Ovary (tissue), 9 donors: ENCODE measurements around the gene SOCS3. TPM values are rescaled to one million over a fixed set of nuclear protein-coding genes. Genes with fewer than 3 reads are reported as not detected.

Source experiments
- DNase-seq, 5 donors: peaks; one replicate each; pipeline ENCODE4 v3.0.0-alpha.2; 2019 to 2020
- H3K27ac ChIP-seq, 2 donors: fragments of 200-600 bp; one replicate each; pipeline versions ENCODE4 v1.5.1 to v1.8.0; 2019 to 2022
- H3K27me3 ChIP-seq: fragments of 200-600 bp; one replicate; pipeline ENCODE4 v1.8.0; 2022
- H3K36me3 ChIP-seq: fragments of 200-600 bp; sonication (generic); one replicate; pipeline ENCODE4 v1.5.1; 2019
- H3K4me1 ChIP-seq: one replicate; pipeline ENCODE4 v1.8.1; 2013; ENCODE audit warnings: mild to moderate bottlenecking, moderate library complexity; ENCODE audit not compliant: insufficient read depth
- H3K4me3 ChIP-seq: fragments of 200-600 bp; sonication (generic); one replicate; pipeline ENCODE4 v1.5.1; 2017
- H3K9me3 ChIP-seq, 2 donors: fragments of 200-600 bp in 1 of 2; sonication (generic) in 1 of 2; one replicate each; pipeline versions ENCODE4 v1.5.1 to v1.8.1; 2013 to 2019; ENCODE audit warnings: mild to moderate bottlenecking in 1 of 2, moderate library complexity in 1 of 2
- EP300 ChIP-seq: sonication (generic); formaldehyde crosslinking; IDR thresholded peaks from one replicate; pipeline ENCODE4 v1.6.1; 2017; ENCODE audit warnings: antibody characterized with exemption
- POLR2A ChIP-seq: fragments of 450-650 bp; IDR thresholded peaks from one replicate; pipeline ENCODE4 v1.6.1; 2017; ENCODE audit warnings: antibody characterized with exemption, mild to moderate bottlenecking, moderate library complexity
- WGBS, 3 donors: extraction: QIAGEN DNeasy Blood & Tissue Kit in 1 of 3; methylation state at CpG; one replicate each; pipeline versions ENCODE4 v1.1.5 to v1.1.7; 2013 to 2017; 5-methylcytosine and 5-hydroxymethylcytosine counted together
- intact Hi-C, 4 donors: fragments of 100-400 bp; cut with DNase I; formaldehyde crosslinking; loops; one replicate each; pipeline versions ENCODE4 v1.11.0 to v1.15.1; 2022 to 2023
- polyA plus RNA-seq, 2 donors: library from polyadenylated mRNA; stranded (reverse); fragments of 200-250 nt in 1 of 2; fragments of 350-450 nt in 1 of 2; fragmentation: Illumina TruSeq in 1 of 2; extraction: RNeasy Lipid Tissue Mini Kit (QIAGEN cat#74804) in 1 of 2; gene quantifications; one replicate each; pipeline ENCODE4 v1.2.3, GENCODE V29; 2013 to 2014
- total RNA-seq, 7 donors: library from RNA; depleted of rRNA in 2 of 7; stranded (reverse); fragments of >200 nt in 2 of 7; fragmentation: NEBNext Ultra II Directional in 3 of 7; extraction: Animal tissue kit (Norgen Biotek cat#: 25700) in 3 of 7; gene quantifications; one replicate each; pipeline versions ENCODE4 v1.1.0 to v1.2.4, GENCODE V29; 2016 to 2023
- TF ChIP-seq, protein P1 (sequence below), 3 donors: fragments of 450-650 bp in 2 of 3; fragments of 200-600 bp in 1 of 3; IDR thresholded peaks; one replicate each; pipeline versions ENCODE4 v1.5.1 to v1.8.0; 2016 to 2022; ENCODE audit warnings: antibody characterized with exemption in 3 of 3, mild to moderate bottlenecking in 1 of 3
- donor health status: DM: no; HTN: no; CAD: no; lungs with moderate emphysema.
- donor health status: DM: no; HTN: no; CAD: no.
- donor health status: Bipolar disorder and iron deficiency.
- donor health status: DM: yes; HTN: yes; CAD: no.
- donor health status: DM: no; HTN: no; CAD: no.
- donor health status: DM: yes; HTN: yes; CAD: no.

SOCS3 gene
- total and polyA plus RNA-seq, 9 donors, result 14.4 to 284 (median 56.5) TPM

DNA sequence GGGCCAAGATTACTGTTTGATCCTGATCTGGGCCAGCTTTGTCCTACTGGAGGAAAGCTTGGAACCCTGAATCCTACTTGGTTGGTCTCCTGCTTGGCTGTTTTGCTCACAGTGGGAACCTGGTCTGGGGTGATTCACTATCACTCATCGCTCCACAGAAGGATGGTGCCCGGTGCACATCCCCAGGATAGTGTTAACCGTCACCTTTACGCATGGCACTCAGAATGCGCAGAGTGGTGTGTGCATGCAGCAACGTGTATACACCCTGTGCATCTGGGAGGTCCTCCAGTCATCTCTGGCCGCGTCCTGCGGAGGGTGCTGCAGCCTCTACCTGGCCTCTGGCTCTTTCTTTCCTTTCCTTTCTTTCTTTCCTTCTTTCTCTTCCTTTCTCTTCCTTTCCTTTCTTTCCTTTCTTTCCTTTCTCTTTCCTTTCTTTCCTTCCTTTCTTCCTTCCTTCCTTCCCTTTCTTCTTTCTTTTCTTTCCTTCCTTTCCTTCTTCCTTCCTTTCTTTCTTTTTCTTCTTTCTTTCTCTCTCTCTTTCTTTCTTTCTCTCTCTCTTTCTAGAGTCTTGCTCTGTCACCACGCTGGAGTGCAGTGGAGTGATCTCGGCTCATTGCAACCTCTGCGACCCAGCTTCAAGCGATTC, 13.1 kb downstream of the SOCS3 start:
- no peak overlapping the region for H3K4me3 ChIP-seq
- no peaks in the 10 kb centered on the region for H3K9me3 ChIP-seq
- DNase-seq, result no peak
- no peak overlapping the region for H3K27ac ChIP-seq
- H3K36me3 ChIP-seq, result no peaks in the 10 kb centered on the region
- WGBS, 3 donors, result 88 to 96% (median 93%) methylated on average over 13 of the region's 13 CpGs
- no peaks in the 10 kb centered on the region for H3K27me3 ChIP-seq
- TF ChIP-seq, protein P1, sequence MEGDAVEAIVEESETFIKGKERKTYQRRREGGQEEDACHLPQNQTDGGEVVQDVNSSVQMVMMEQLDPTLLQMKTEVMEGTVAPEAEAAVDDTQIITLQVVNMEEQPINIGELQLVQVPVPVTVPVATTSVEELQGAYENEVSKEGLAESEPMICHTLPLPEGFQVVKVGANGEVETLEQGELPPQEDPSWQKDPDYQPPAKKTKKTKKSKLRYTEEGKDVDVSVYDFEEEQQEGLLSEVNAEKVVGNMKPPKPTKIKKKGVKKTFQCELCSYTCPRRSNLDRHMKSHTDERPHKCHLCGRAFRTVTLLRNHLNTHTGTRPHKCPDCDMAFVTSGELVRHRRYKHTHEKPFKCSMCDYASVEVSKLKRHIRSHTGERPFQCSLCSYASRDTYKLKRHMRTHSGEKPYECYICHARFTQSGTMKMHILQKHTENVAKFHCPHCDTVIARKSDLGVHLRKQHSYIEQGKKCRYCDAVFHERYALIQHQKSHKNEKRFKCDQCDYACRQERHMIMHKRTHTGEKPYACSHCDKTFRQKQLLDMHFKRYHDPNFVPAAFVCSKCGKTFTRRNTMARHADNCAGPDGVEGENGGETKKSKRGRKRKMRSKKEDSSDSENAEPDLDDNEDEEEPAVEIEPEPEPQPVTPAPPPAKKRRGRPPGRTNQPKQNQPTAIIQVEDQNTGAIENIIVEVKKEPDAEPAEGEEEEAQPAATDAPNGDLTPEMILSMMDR (IDR thresholded peaks at IDR 0.05), result no peak
- TF ChIP-seq EP300 (no peak), POLR2A (no peak)
- intact Hi-C loops, result loop anchor here in 1 of 4 donors (5.0 kb wide), 1 partner anchor 631 kb away; the partner anchor contains the start of gene LGALS3BP
- H3K4me1 ChIP-seq, result peaks cover 8% of the 10 kb centered on the region

DNA sequence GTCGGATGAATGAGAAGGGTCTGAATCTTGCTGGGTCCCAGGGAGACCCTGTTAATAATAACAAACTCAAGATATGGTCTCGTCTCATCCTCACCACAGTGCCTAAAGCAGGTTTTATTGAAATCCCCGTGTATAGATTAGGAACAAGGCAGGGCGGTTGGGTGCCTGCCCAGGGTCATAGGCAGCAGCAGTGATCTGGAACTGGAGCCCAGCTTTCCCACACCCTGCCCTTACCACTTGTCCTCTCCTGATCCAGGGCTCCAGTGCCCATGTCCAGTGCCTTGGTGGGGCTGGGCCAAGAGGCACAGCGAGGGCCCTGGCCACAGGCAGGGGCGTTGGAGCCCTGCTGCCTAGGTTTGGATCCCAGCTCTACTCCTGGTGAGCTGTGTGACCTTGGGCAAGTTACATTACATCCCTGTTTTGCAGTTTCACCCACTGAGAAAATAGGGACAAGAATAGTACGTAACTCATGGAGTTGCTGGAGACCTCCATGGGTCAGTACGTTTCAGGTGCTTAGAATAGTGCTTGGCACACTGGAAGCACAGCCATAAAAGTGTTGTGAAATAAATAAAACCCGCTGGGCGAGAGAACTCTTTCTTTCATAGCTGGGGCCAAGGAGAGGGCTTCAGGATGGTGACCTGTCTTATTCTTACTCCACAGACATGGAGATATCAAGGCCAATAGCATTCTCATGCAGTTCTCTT, 13.9 kb downstream of the SOCS3 start:
- Histone ChIP-seq H3K27ac (no peak overlapping the region), H3K4me3 (no peak overlapping the region), H3K27me3 (no peaks in the 10 kb centered on the region), H3K36me3 (no peaks in the 10 kb centered on the region), H3K9me3 (no peaks in the 10 kb centered on the region), H3K4me1 (peaks cover 8% of the 10 kb centered on the region)
- intact Hi-C loops, result loop anchor here in 1 of 4 donors (5.0 kb wide), 1 partner anchor 631 kb away; the partner anchor contains the start of gene LGALS3BP
- TF ChIP-seq EP300 (no peak), POLR2A (no peak)
- TF ChIP-seq, protein P1 (IDR thresholded peaks at IDR 0.05), result no peak
- 87 to 89% (median 87%) methylated on average over 10 of the region's 10 CpGs for WGBS, 3 donors
- no peak for DNase-seq

DNA sequence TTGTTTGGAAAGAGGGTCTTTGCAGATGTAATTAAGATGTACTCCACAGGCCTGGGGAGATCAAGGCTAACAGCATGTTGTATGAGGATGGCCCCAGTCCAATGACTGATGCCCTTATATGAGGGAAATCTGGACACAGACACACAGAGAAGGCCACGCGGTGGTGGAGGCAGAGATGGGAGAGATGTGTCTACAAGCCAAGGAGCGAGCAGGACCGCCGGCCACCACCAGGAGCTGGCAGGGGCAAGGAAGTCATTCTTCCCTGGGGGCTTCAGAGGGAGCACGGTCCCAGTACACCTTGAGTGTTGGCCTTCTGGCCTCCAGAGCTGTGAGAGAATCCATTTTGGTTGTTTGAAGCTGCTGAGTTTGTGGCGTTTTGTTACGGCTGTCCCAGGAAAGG, 14.7 kb downstream of the SOCS3 start:
- TF ChIP-seq EP300 (no peak), POLR2A (no peak)
- TF ChIP-seq, protein P1 (IDR thresholded peaks at IDR 0.05), result no peak
- WGBS, 3 donors, result 68 to 88% (median 86%) methylated on average over 8 of the region's 8 CpGs
- Histone ChIP-seq H3K9me3 (no peaks in the 10 kb centered on the region), H3K27ac (no peak overlapping the region), H3K36me3 (no peaks in the 10 kb centered on the region), H3K27me3 (no peaks in the 10 kb centered on the region), H3K4me3 (no peak overlapping the region), H3K4me1 (peaks cover 8% of the 10 kb centered on the region)
- DNase-seq, result no peak
- intact Hi-C loops, result loop anchor here in 1 of 4 donors (5.0 kb wide), 1 partner anchor 632 kb away; the partner anchor contains the start of gene LGALS3BP

DNA sequence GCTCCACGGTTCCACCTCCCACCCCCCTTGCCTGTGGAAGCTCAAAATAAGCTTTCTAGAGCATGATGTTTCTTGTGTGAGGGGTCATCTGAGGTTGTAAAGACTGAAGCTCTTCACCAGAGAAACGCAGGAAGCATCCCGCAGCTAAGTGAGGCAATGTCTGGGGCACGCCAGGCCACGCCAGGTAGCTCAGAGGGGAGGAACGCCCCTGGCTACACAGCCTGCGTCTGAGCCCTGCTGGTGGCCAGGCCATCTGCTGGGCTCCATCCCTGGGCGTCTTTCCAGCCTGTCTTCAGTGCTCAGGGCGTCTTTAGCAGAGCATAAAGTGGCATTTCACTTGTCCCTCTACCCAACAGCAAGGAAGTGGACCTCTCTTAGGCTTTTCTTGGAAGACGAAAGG, 15.2 kb downstream of the SOCS3 start:
- Histone ChIP-seq H3K4me1 (peaks cover 8% of the 10 kb centered on the region), H3K27me3 (no peaks in the 10 kb centered on the region), H3K36me3 (no peaks in the 10 kb centered on the region), H3K27ac (no peak overlapping the region), H3K9me3 (no peaks in the 10 kb centered on the region), H3K4me3 (no peak overlapping the region)
- 86 to 93% (median 93%) methylated on average over 10 of the region's 10 CpGs for WGBS, 3 donors
- no peak for TF ChIP-seq POLR2A
- TF ChIP-seq, protein P1 (IDR thresholded peaks at IDR 0.05), result no peak
- TF ChIP-seq EP300, result no peak
- no peak for DNase-seq
- intact Hi-C loops, result loop anchor here in 1 of 4 donors (5.0 kb wide), 1 partner anchor 633 kb away; the partner anchor contains the start of gene LGALS3BP
